Measurements from ENCODE around the gene NEMP2.
A peak's percentile ranks its signal among the peaks of the same experiment; 100 is the strongest.

The NEMP2 gene

DNA sequence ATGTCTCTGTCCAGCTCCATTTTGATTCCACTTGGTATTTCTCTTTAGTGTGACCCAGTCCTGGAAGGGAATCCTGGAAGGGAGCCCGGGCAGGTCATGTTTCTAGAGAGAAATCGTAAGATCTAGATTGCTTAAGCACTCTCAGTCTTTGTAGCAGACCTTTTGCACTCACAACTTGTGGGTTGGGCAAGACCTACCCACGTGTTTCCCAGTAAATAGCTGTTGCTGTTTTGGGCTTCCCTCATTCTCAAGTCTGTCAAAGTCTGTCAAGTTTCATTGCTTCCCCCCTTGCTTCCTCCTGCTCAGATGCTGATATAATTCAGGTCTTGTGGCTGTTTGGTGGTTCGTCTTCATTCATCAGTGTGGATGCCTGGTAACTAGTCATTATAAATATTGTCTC lies 17.4 kb upstream of the NEMP2 start:
- DNase-seq = peak in 1 of 2 donors; percentile 21
- Histone ChIP-seq H3K4me1 (ENCODE audit: control insufficient read depth in 1 of 2, insufficient read depth in 2 of 2, low read length in 2 of 2) (peaks cover 0 to 2% of the 10 kb centered on the region in 2 experiments), H3K79me2 (ENCODE audit: control insufficient read depth, insufficient read depth, low read length, poor library complexity) (no peaks in the 10 kb centered on the region), H2BK12ac (ENCODE audit: low read length) (no peak overlapping the region), H3K18ac (ENCODE audit: low read length) (no peak overlapping the region), H3K27me3 (ENCODE audit: insufficient read depth, low read length) (no peaks in the 10 kb centered on the region), H2BK120ac (ENCODE audit: insufficient read depth, low read length, poor library complexity) (no peak overlapping the region), H4K8ac (ENCODE audit: low read depth, low read length) (no peak overlapping the region), H3K23ac (ENCODE audit: low read length) (no peak overlapping the region), H3K9ac (ENCODE audit: low read length) (no peak overlapping the region), H4K12ac (ENCODE audit: low read depth, low read length) (no peak overlapping the region), H4K91ac (ENCODE audit: low read depth, low read length) (no peak overlapping the region), H3K79me1 (ENCODE audit: low read length) (no peaks in the 10 kb centered on the region), H3K4ac (ENCODE audit: low read depth, low read length) (no peak overlapping the region), H2AFZ (ENCODE audit: insufficient read depth, low read length, poor library complexity) (no peak overlapping the region), H3K9me3 (ENCODE audit: insufficient read depth, low read depth, low read length) (peaks cover 5% of the 10 kb centered on the region), H3K27ac (ENCODE audit: low read depth, low read length) (no peak overlapping the region), H3K36me3 (ENCODE audit: control insufficient read depth in 1 of 2, insufficient read depth in 2 of 2, low read length in 2 of 2) (no peaks in the 10 kb centered on the region), H2BK5ac (ENCODE audit: low read depth, low read length, poor library complexity) (no peak overlapping the region), H3K4me2 (ENCODE audit: low read length) (no peak overlapping the region), H3K4me3 (ENCODE audit: low read depth, low read length) (no peak overlapping the region), H3K14ac (ENCODE audit: low read length) (no peak overlapping the region), H2AK5ac (ENCODE audit: low read length) (no peak overlapping the region)
- WGBS (ENCODE audit: extremely low coverage, insufficient coverage, insufficient read length) = no CpG with 5 or more reads among the region's 4 CpGs

DNA sequence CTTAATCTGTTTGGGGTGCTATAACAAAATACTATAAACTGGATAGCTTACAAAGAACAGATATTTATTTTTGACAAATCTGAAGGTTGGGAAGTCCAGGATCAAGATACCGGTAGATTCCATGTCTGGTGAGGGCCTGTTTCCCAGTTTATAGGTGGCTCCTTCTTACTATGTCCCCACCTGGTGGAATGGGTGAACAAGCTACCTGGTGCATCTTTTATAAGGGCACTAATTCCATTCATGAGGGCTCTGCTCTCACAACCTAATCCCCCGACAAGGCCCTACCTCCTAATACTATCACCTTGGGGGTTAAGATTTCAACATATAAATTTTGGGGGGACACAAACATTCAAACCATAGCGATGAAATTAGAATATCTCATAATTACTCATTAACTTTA lies 15.6 kb upstream of the NEMP2 start:
- H3K27ac ChIP-seq (ENCODE audit: low read depth, low read length) = no peak overlapping the region
- H4K8ac ChIP-seq (ENCODE audit: low read depth, low read length) = no peak overlapping the region
- no peak overlapping the region for H3K23ac ChIP-seq (ENCODE audit: low read length)
- no peaks in the 10 kb centered on the region for H3K79me2 ChIP-seq (ENCODE audit: control insufficient read depth, insufficient read depth, low read length, poor library complexity)
- H3K4me1 ChIP-seq (ENCODE audit: control insufficient read depth in 1 of 2, insufficient read depth in 2 of 2, low read length in 2 of 2) = peaks cover 0 to 2% of the 10 kb centered on the region in 2 experiments
- H3K18ac ChIP-seq (ENCODE audit: low read length) = no peak overlapping the region
- no peak overlapping the region for H4K91ac ChIP-seq (ENCODE audit: low read depth, low read length)
- H3K79me1 ChIP-seq (ENCODE audit: low read length) = no peaks in the 10 kb centered on the region
- no CpG with 5 or more reads among the region's 3 CpGs for WGBS (ENCODE audit: extremely low coverage, insufficient coverage, insufficient read length)
- H3K4me2 ChIP-seq (ENCODE audit: low read length) = no peak overlapping the region
- H3K4me3 ChIP-seq (ENCODE audit: low read depth, low read length) = no peak overlapping the region
- H3K9me3 ChIP-seq (ENCODE audit: insufficient read depth, low read depth, low read length) = peaks cover 5% of the 10 kb centered on the region
- no peak overlapping the region for H2AK5ac ChIP-seq (ENCODE audit: low read length)
- H2BK5ac ChIP-seq (ENCODE audit: low read depth, low read length, poor library complexity) = no peak overlapping the region
- H3K36me3 ChIP-seq (ENCODE audit: control insufficient read depth in 1 of 2, insufficient read depth in 2 of 2, low read length in 2 of 2) = no peaks in the 10 kb centered on the region
- H3K14ac ChIP-seq (ENCODE audit: low read length) = no peak overlapping the region
- no peak overlapping the region for H2AFZ ChIP-seq (ENCODE audit: insufficient read depth, low read length, poor library complexity)
- no peak overlapping the region for H2BK12ac ChIP-seq (ENCODE audit: low read length)
- H2BK120ac ChIP-seq (ENCODE audit: insufficient read depth, low read length, poor library complexity) = no peak overlapping the region
- no peak overlapping the region for H3K4ac ChIP-seq (ENCODE audit: low read depth, low read length)
- DNase-seq = no peak
- H4K12ac ChIP-seq (ENCODE audit: low read depth, low read length) = no peak overlapping the region
- H3K27me3 ChIP-seq (ENCODE audit: insufficient read depth, low read length) = no peaks in the 10 kb centered on the region
- H3K9ac ChIP-seq (ENCODE audit: low read length) = no peak overlapping the region

GRCh38 chr2:190547886-190548285 lies 13.4 kb upstream of the NEMP2 start:
- Histone ChIP-seq H2BK12ac (ENCODE audit: low read length) (no peak overlapping the region), H3K79me1 (ENCODE audit: low read length) (no peaks in the 10 kb centered on the region), H3K79me2 (ENCODE audit: control insufficient read depth, insufficient read depth, low read length, poor library complexity) (no peaks in the 10 kb centered on the region), H3K36me3 (ENCODE audit: control insufficient read depth in 1 of 2, insufficient read depth in 2 of 2, low read length in 2 of 2) (no peaks in the 10 kb centered on the region), H3K23ac (ENCODE audit: low read length) (no peak overlapping the region), H3K4me1 (ENCODE audit: control insufficient read depth in 1 of 2, insufficient read depth in 2 of 2, low read length in 2 of 2) (no peaks in the 10 kb centered on the region), H3K4ac (ENCODE audit: low read depth, low read length) (no peak overlapping the region), H4K12ac (ENCODE audit: low read depth, low read length) (no peak overlapping the region), H2BK5ac (ENCODE audit: low read depth, low read length, poor library complexity) (no peak overlapping the region), H3K4me2 (ENCODE audit: low read length) (no peak overlapping the region), H3K18ac (ENCODE audit: low read length) (no peak overlapping the region), H3K27ac (ENCODE audit: low read depth, low read length) (no peak overlapping the region), H2AK5ac (ENCODE audit: low read length) (no peak overlapping the region), H3K9me3 (ENCODE audit: insufficient read depth, low read depth, low read length) (no peaks in the 10 kb centered on the region), H4K8ac (ENCODE audit: low read depth, low read length) (no peak overlapping the region), H3K14ac (ENCODE audit: low read length) (no peak overlapping the region), H4K91ac (ENCODE audit: low read depth, low read length) (no peak overlapping the region), H3K4me3 (ENCODE audit: low read depth, low read length) (no peak overlapping the region), H3K9ac (ENCODE audit: low read length) (no peak overlapping the region), H3K27me3 (ENCODE audit: insufficient read depth, low read length) (no peaks in the 10 kb centered on the region), H2AFZ (ENCODE audit: insufficient read depth, low read length, poor library complexity) (no peak overlapping the region), H2BK120ac (ENCODE audit: insufficient read depth, low read length, poor library complexity) (no peak overlapping the region)
- no peak for DNase-seq

DNA sequence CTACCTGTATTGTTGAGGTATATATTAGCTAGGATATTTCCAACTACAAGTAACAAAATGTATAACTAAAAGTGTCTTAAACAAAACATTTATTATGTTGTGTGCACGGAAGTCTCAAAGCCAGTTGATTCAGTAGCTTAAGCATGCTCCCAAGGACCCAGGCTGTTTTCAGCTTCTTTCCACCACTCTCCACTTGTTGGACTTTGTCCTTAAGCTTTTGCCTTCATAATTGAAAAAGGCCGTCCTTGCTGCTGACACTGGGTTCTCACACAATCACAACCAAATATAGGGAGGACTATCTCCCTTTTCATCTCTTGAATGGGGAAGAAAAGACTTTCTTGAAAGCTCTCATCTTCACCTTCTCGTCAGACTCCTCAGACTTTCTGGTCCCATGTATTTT lies 12.2 kb upstream of the NEMP2 start:
- H2BK120ac ChIP-seq (ENCODE audit: insufficient read depth, low read length, poor library complexity) = no peak overlapping the region
- no peak overlapping the region for H2AK5ac ChIP-seq (ENCODE audit: low read length)
- H2AFZ ChIP-seq (ENCODE audit: insufficient read depth, low read length, poor library complexity) = no peak overlapping the region
- H3K79me2 ChIP-seq (ENCODE audit: control insufficient read depth, insufficient read depth, low read length, poor library complexity) = no peaks in the 10 kb centered on the region
- H3K9ac ChIP-seq (ENCODE audit: low read length) = no peak overlapping the region
- H3K4me2 ChIP-seq (ENCODE audit: low read length) = no peak overlapping the region
- no peak overlapping the region for H3K4me3 ChIP-seq (ENCODE audit: low read depth, low read length)
- H3K9me3 ChIP-seq (ENCODE audit: insufficient read depth, low read depth, low read length) = no peaks in the 10 kb centered on the region
- no peaks in the 10 kb centered on the region for H3K79me1 ChIP-seq (ENCODE audit: low read length)
- DNase-seq = no peak
- no peak overlapping the region for H3K4ac ChIP-seq (ENCODE audit: low read depth, low read length)
- H3K36me3 ChIP-seq (ENCODE audit: control insufficient read depth in 1 of 2, insufficient read depth in 2 of 2, low read length in 2 of 2) = no peaks in the 10 kb centered on the region
- no peak overlapping the region for H3K27ac ChIP-seq (ENCODE audit: low read depth, low read length)
- H2BK12ac ChIP-seq (ENCODE audit: low read length) = no peak overlapping the region
- H4K91ac ChIP-seq (ENCODE audit: low read depth, low read length) = no peak overlapping the region
- no peak overlapping the region for H4K8ac ChIP-seq (ENCODE audit: low read depth, low read length)
- no peak overlapping the region for H2BK5ac ChIP-seq (ENCODE audit: low read depth, low read length, poor library complexity)
- H3K23ac ChIP-seq (ENCODE audit: low read length) = no peak overlapping the region
- no peak overlapping the region for H3K14ac ChIP-seq (ENCODE audit: low read length)
- whole genome bisulfite sequencing (ENCODE audit: extremely low coverage, insufficient coverage, insufficient read length) = no CpG with 5 or more reads among the region's 3 CpGs
- no peaks in the 10 kb centered on the region for H3K27me3 ChIP-seq (ENCODE audit: insufficient read depth, low read length)
- H3K4me1 ChIP-seq (ENCODE audit: control insufficient read depth in 1 of 2, insufficient read depth in 2 of 2, low read length in 2 of 2) = no peaks in the 10 kb centered on the region
- H4K12ac ChIP-seq (ENCODE audit: low read depth, low read length) = no peak overlapping the region
- H3K18ac ChIP-seq (ENCODE audit: low read length) = no peak overlapping the region
